Measurements from ENCODE around the gene TPCN1. TPM values are rescaled to one million over a fixed set of nuclear protein-coding genes. Genes with fewer than 3 reads are reported as not detected.

TPCN1 gene
- total RNA-seq, 2 experiments from 2014 or later = 13.7 to 16.1 TPM

DNA sequence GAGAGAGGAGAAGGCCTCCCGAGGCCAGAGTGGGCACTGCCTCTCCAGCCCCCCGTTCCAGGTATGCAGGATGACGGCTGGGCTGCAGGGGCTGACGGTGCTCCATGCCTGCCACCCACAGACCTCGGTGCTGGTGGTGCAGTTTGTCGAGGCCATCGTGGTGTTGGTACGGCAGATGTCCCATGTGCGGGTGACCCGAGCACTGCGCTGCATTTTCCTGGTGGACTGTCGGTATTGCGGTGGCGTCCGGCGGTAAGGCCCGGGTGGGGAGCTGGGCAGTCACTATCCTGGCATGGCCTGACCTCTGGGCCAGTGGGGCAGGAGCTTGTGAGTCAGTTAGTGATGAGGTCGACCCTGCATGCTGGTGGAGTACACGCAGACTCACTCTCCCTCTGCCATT lies 47.4 kb downstream of the TPCN1 start:
- Mint-ChIP-seq H3K27ac (no peak overlapping the region), H3K36me3 (ENCODE audit: low read depth) (peaks cover 29% of the 10 kb centered on the region), H3K27me3 (ENCODE audit: low read depth) (no peaks in the 10 kb centered on the region), H3K9me3 (ENCODE audit: insufficient read depth) (no peaks in the 10 kb centered on the region), H3K4me3 (no peak overlapping the region), H3K4me1 (ENCODE audit: low read depth) (peaks cover 13% of the 10 kb centered on the region)
- ChIA-PET CTCF (no interaction called here), POLR2A (no interaction called here)
- DNase-seq (no peak), ATAC-seq (no peak)

- DNase-seq = no peak
- ChIA-PET POLR2A (no interaction called here), CTCF (no interaction called here)
- peaks cover 22% of the 10 kb centered on the region for H3K36me3 Mint-ChIP-seq (ENCODE audit: low read depth)
- no peak overlapping the region for H3K4me3 Mint-ChIP-seq
- no peaks in the 10 kb centered on the region for H3K27me3 Mint-ChIP-seq (ENCODE audit: low read depth)
- ATAC-seq = no peak
- H3K27ac Mint-ChIP-seq = peak overlapping the region; percentile 49
- no peaks in the 10 kb centered on the region for H3K9me3 Mint-ChIP-seq (ENCODE audit: insufficient read depth)
- H3K4me1 Mint-ChIP-seq (ENCODE audit: low read depth) = peaks cover 5% of the 10 kb centered on the region
Observed at GRCh38 chr12:113269257-113269943, 48.1 kb downstream of the TPCN1 start.

DNA sequence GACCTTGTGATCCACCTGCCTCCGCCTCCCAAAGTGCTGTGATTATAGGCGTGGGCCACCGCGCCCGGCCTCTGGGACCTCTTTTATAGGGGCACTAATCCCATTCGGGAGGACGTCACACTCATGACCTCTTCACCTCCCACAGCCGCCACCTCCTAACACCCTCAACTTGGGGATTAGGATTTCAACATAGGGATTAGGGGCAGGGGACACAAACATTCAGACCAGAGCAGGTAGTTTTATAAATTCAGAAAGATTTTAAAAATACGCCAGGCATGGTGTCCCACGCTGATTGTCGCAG lies 49.4 kb downstream of the TPCN1 start:
- DNase-seq (no peak), ATAC-seq (no peak)
- H3K27ac Mint-ChIP-seq = no peak overlapping the region
- ChIA-PET CTCF (interaction anchor here (1.6 kb wide), 1 partner anchor 33 kb away, joined by 4 read pairs; no protein-coding TSS in a partner anchor), POLR2A (no interaction called here)
- H3K4me3 Mint-ChIP-seq = no peak overlapping the region
- H3K27me3 Mint-ChIP-seq (ENCODE audit: low read depth) = no peaks in the 10 kb centered on the region
- H3K36me3 Mint-ChIP-seq (ENCODE audit: low read depth) = peaks cover 18% of the 10 kb centered on the region
- no peaks in the 10 kb centered on the region for H3K4me1 Mint-ChIP-seq (ENCODE audit: low read depth)
- H3K9me3 Mint-ChIP-seq (ENCODE audit: insufficient read depth) = no peaks in the 10 kb centered on the region

- no peaks in the 10 kb centered on the region for H3K27me3 Mint-ChIP-seq (ENCODE audit: low read depth)
- peaks cover 11% of the 10 kb centered on the region for H3K36me3 Mint-ChIP-seq (ENCODE audit: low read depth)
- POLR2A ChIA-PET = no interaction called here
- CTCF ChIA-PET = interaction anchor here (1.6 kb wide), 1 partner anchor 34 kb away, joined by 4 read pairs; no protein-coding TSS in a partner anchor
- H3K4me3 Mint-ChIP-seq = no peak overlapping the region
- no peak overlapping the region for H3K27ac Mint-ChIP-seq
- no peaks in the 10 kb centered on the region for H3K9me3 Mint-ChIP-seq (ENCODE audit: insufficient read depth)
- ATAC-seq = no peak
- H3K4me1 Mint-ChIP-seq (ENCODE audit: low read depth) = no peaks in the 10 kb centered on the region
- no peak for DNase-seq
Observed at GRCh38 chr12:113271466-113271852, 50.2 kb downstream of the TPCN1 start.

- Mint-ChIP-seq H3K4me3 (no peak overlapping the region), H3K4me1 (ENCODE audit: low read depth) (no peaks in the 10 kb centered on the region), H3K27me3 (ENCODE audit: low read depth) (no peaks in the 10 kb centered on the region), H3K36me3 (ENCODE audit: low read depth) (peaks cover 9% of the 10 kb centered on the region), H3K9me3 (ENCODE audit: insufficient read depth) (no peaks in the 10 kb centered on the region), H3K27ac (no peak overlapping the region)
- ChIA-PET CTCF (no interaction called here), POLR2A (no interaction called here)
- DNase-seq (no peak), ATAC-seq (no peak)
Observed at GRCh38 chr12:113271853-113272561, 50.7 kb downstream of the TPCN1 start.

GRCh38 chr12:113273053-113273725 lies 51.9 kb downstream of the TPCN1 start:
- Mint-ChIP-seq H3K9me3 (ENCODE audit: insufficient read depth) (no peaks in the 10 kb centered on the region), H3K4me3 (no peak overlapping the region), H3K27ac (no peak overlapping the region), H3K36me3 (ENCODE audit: low read depth) (peaks cover 4% of the 10 kb centered on the region), H3K4me1 (ENCODE audit: low read depth) (no peaks in the 10 kb centered on the region), H3K27me3 (ENCODE audit: low read depth) (no peaks in the 10 kb centered on the region)
- no peak for DNase-seq
- ChIA-PET CTCF (no interaction called here), POLR2A (no interaction called here)
- no peak for ATAC-seq

- no peak overlapping the region for H3K27ac Mint-ChIP-seq
- ChIA-PET POLR2A (no interaction called here), CTCF (no interaction called here)
- peaks cover 4% of the 10 kb centered on the region for H3K36me3 Mint-ChIP-seq (ENCODE audit: low read depth)
- H3K4me3 Mint-ChIP-seq = no peak overlapping the region
- ATAC-seq (no peak), DNase-seq (no peak)
- H3K27me3 Mint-ChIP-seq (ENCODE audit: low read depth) = no peaks in the 10 kb centered on the region
- H3K4me1 Mint-ChIP-seq (ENCODE audit: low read depth) = peaks cover 5% of the 10 kb centered on the region
- H3K9me3 Mint-ChIP-seq (ENCODE audit: insufficient read depth) = no peaks in the 10 kb centered on the region
Observed at GRCh38 chr12:113274848-113275247, 53.6 kb downstream of the TPCN1 start.

DNA sequence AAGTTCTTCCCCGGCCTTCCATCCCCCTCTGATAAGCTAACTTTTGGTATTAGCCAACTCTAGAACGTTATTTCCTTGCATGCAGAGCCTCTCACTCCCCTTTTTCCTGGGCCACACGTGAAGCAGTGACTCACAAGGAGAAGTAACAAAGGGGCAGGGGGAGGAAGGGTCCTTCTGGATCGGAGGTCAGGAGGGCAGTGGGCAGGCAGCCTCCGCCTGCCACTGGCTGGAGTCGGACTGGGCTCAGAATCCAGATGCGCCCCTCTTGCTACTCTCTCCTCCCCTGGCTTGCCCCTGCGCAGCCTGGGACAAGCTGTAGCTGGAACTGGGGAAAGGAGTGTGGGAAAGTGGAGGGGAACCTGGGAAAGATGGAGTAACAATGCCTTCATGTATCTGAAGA lies 55.0 kb downstream of the TPCN1 start:
- CTCF ChIA-PET = no interaction called here
- Mint-ChIP-seq H3K27ac (no peak overlapping the region), H3K36me3 (ENCODE audit: low read depth) (peaks cover 6% of the 10 kb centered on the region), H3K4me1 (ENCODE audit: low read depth) (peaks cover 8% of the 10 kb centered on the region), H3K4me3 (no peak overlapping the region), H3K27me3 (ENCODE audit: low read depth) (no peaks in the 10 kb centered on the region), H3K9me3 (ENCODE audit: insufficient read depth) (no peaks in the 10 kb centered on the region)
- DNase-seq (no peak), ATAC-seq (no peak)
- POLR2A ChIA-PET = no interaction called here

DNA sequence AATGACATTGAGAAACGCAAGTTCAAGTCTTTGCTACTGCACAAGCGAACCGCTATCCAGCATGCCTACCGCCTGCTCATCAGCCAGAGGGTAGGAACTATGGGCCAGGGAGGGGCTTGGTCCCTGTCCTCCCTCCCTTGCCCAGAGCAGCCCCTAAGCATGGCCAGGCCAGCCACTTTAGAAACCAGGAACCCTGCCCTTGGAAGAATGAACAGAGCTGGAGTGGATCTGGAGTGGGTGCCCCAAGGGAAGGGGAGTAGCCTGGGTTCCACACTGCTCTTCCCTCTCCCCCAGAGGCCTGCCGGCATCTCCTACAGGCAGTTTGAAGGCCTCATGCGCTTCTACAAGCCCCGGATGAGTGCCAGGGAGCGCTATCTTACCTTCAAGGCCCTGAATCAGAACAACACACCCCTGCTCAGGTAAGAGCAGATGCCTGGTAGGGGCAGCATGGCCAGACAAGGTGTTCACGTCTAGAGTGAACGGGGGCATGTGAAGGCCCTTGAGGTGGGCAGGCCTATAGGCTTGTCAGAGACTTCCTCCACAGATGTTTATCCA lies 55.8 kb downstream of the TPCN1 start:
- H3K4me3 Mint-ChIP-seq = no peak overlapping the region
- no peaks in the 10 kb centered on the region for H3K9me3 Mint-ChIP-seq (ENCODE audit: insufficient read depth)
- peaks cover 8% of the 10 kb centered on the region for H3K4me1 Mint-ChIP-seq (ENCODE audit: low read depth)
- no peaks in the 10 kb centered on the region for H3K27me3 Mint-ChIP-seq (ENCODE audit: low read depth)
- ATAC-seq = no peak
- DNase-seq = no peak
- H3K36me3 Mint-ChIP-seq (ENCODE audit: low read depth) = peaks cover 6% of the 10 kb centered on the region
- H3K27ac Mint-ChIP-seq = no peak overlapping the region
- ChIA-PET CTCF (no interaction called here), POLR2A (no interaction called here)

- peaks cover 8% of the 10 kb centered on the region for H3K4me1 Mint-ChIP-seq (ENCODE audit: low read depth)
- no peak overlapping the region for H3K4me3 Mint-ChIP-seq
- DNase-seq (no peak), ATAC-seq (no peak)
- H3K27ac Mint-ChIP-seq = no peak overlapping the region
- peaks cover 6% of the 10 kb centered on the region for H3K36me3 Mint-ChIP-seq (ENCODE audit: low read depth)
- CTCF ChIA-PET = no interaction called here
- H3K27me3 Mint-ChIP-seq (ENCODE audit: low read depth) = no peaks in the 10 kb centered on the region
- no peaks in the 10 kb centered on the region for H3K9me3 Mint-ChIP-seq (ENCODE audit: insufficient read depth)
- POLR2A ChIA-PET = no interaction called here
Observed at GRCh38 chr12:113277511-113277910, 56.2 kb downstream of the TPCN1 start.

DNA sequence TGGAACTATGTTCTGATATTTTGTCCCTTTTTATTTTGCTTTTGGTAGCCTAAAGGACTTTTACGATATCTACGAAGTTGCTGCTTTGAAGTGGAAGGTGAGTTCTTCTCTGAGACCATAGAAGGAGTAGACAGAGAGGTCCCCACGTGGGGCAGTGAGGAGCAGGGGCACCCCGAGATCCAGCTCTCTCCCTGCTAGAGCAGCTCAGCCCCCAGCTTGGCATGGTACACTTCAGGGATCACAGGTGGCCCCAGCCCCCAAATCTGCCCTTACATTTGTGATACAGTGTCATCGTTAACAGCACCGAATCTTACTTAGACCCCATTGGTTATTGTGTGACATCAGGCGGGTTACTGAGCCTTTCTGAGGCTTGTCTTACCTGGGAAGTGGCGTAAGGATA lies 56.9 kb downstream of the TPCN1 start:
- H3K4me3 Mint-ChIP-seq = no peak overlapping the region
- H3K4me1 Mint-ChIP-seq (ENCODE audit: low read depth) = peaks cover 8% of the 10 kb centered on the region
- H3K27ac Mint-ChIP-seq = no peak overlapping the region
- DNase-seq = no peak
- POLR2A ChIA-PET = no interaction called here
- no peaks in the 10 kb centered on the region for H3K27me3 Mint-ChIP-seq (ENCODE audit: low read depth)
- CTCF ChIA-PET = no interaction called here
- H3K9me3 Mint-ChIP-seq (ENCODE audit: insufficient read depth) = no peaks in the 10 kb centered on the region
- ATAC-seq = no peak
- H3K36me3 Mint-ChIP-seq (ENCODE audit: low read depth) = peaks cover 6% of the 10 kb centered on the region

DNA sequence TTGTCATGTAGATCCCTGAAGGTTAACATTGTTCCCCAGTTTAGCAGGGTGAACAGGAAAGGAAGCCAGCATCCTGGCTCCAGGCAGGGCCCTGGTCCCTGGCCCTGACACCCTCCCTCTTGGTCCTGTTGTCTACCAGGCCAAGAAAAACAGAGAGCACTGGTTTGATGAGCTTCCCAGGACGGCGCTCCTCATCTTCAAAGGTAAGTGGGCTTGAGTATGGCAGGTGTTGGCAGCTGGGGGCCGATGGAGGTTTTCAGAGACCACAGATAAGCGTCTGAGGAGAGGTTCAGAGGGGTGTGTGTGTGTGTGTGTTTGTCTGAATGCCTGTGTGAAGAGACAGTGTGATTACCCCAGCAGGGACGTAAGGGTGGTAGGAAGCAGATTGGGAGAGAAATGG lies 57.4 kb downstream of the TPCN1 start:
- CTCF ChIA-PET = no interaction called here
- Mint-ChIP-seq H3K9me3 (ENCODE audit: insufficient read depth) (no peaks in the 10 kb centered on the region), H3K36me3 (ENCODE audit: low read depth) (peaks cover 5% of the 10 kb centered on the region), H3K27ac (no peak overlapping the region), H3K27me3 (ENCODE audit: low read depth) (no peaks in the 10 kb centered on the region), H3K4me3 (no peak overlapping the region), H3K4me1 (ENCODE audit: low read depth) (peaks cover 8% of the 10 kb centered on the region)
- ATAC-seq = peak; percentile 27
- DNase-seq = no peak
- POLR2A ChIA-PET = no interaction called here
